Activated CD8-positive, alpha-beta memory T cell treated with anti-CD3 and anti-CD28 coated beads for 36 hours (primary cell): Measurements from ENCODE around the gene RTEL1. TPM values are rescaled to one million over a fixed set of nuclear protein-coding genes. Genes with fewer than 3 reads are reported as not detected.

Experiments
- total RNA-seq, 2 experiments: library from RNA; stranded (reverse); gene quantifications; one replicate each; pipeline ENCODE4 v1.2.3, GENCODE V29; 2021

The RTEL1 gene
- total RNA-seq, 2 experiments from 2014 or later = 51.2 to 56.8 TPM

Other genes starting within 250 kb of the RTEL1 start
- not detected for gene KCNQ2, start 185.7 kb upstream of the RTEL1 start, total RNA-seq
- gene EEF1A2, start 159.2 kb upstream of the RTEL1 start, total RNA-seq = under 1 TPM in 1 of 2 experiments, not detected in 1; 0.13 TPM
- gene PPDPF, start 137.5 kb upstream of the RTEL1 start, total RNA-seq = 100 to 1,000 TPM; 163 to 166 TPM
- under 1 TPM; 0.15 TPM for gene PTK6, start 120.9 kb upstream of the RTEL1 start, total RNA-seq
- gene SRMS, start 110.6 kb upstream of the RTEL1 start, total RNA-seq = not detected
- under 1 TPM; 0.08 to 0.19 TPM for gene FNDC11, start 104.2 kb upstream of the RTEL1 start, total RNA-seq
- gene HELZ2, start 84.1 kb upstream of the RTEL1 start, total RNA-seq = 1 to 10 TPM; 4.8 TPM
- 10 to 100 TPM; 12.7 to 13.3 TPM for gene GMEB2, start 31.2 kb upstream of the RTEL1 start, total RNA-seq
- 10 to 100 TPM; 14.5 to 16.2 TPM for gene STMN3, start 4.9 kb upstream of the RTEL1 start, total RNA-seq
- not detected for gene TNFRSF6B, start 38.3 kb downstream of the RTEL1 start, total RNA-seq
- 10 to 100 TPM; 63.7 to 65.2 TPM for gene ARFRP1, start 49.7 kb downstream of the RTEL1 start, total RNA-seq
- gene ZGPAT, start 49.7 kb downstream of the RTEL1 start, total RNA-seq = 10 to 100 TPM; 24.9 to 25.1 TPM
- gene LIME1, start 78.4 kb downstream of the RTEL1 start, total RNA-seq = 10 to 100 TPM in 1 of 2 experiments, 1 to 10 TPM in 1; 9.9 to 10.8 TPM
- gene SLC2A4RG, start 81.5 kb downstream of the RTEL1 start, total RNA-seq = 10 to 100 TPM; 31.0 to 34.4 TPM
- under 1 TPM; 0.25 TPM for gene ZBTB46, start 173.0 kb downstream of the RTEL1 start, total RNA-seq
- under 1 TPM in 1 of 2 experiments, not detected in 1; 0.13 TPM for gene ABHD16B, start 203.2 kb downstream of the RTEL1 start, total RNA-seq
- gene TPD52L2, start 207.0 kb downstream of the RTEL1 start, total RNA-seq = 10 to 100 TPM; 62.7 to 67.0 TPM
- 10 to 100 TPM; 40.3 TPM for gene DNAJC5, start 236.8 kb downstream of the RTEL1 start, total RNA-seq